Lung (tissue), 12 donors: Measurements from ENCODE around the gene KCNJ11. TPM values are rescaled to one million over a fixed set of nuclear protein-coding genes. Genes with fewer than 3 reads are reported as not detected.

Experiments
- ATAC-seq: fragments of 200-7000 bp; cut with Tn5 transposase; one replicate; pipeline ENCODE4 v1.9.1; 2020; ENCODE audit warnings: moderate number of reproducible peaks; ENCODE audit not compliant: insufficient read depth, low FRiP score
- DNase-seq, 3 donors: peaks; one replicate each; pipeline ENCODE4 v3.0.0-alpha.2; 2013 to 2017
- H3K27ac ChIP-seq, 2 donors: one replicate each; pipeline ENCODE4 v1.5.1; 2013; ENCODE audit warnings: mild to moderate bottlenecking in 2 of 2, moderate library complexity in 2 of 2, control low read depth in 1 of 2, inconsistent platforms in 1 of 2, low read depth in 1 of 2, low read length in 1 of 2
- H3K27me3 ChIP-seq, 3 donors: one replicate each; pipeline ENCODE4 v1.5.1; 2013; ENCODE audit warnings: low read length in 2 of 3; ENCODE audit not compliant: control insufficient read depth in 3 of 3, insufficient read depth in 3 of 3
- H3K36me3 ChIP-seq, 4 donors: one replicate each; pipeline ENCODE4 v1.5.1; 2013; ENCODE audit warnings: low read length in 4 of 4, mild to moderate bottlenecking in 1 of 4, moderate library complexity in 1 of 4; ENCODE audit not compliant: control insufficient read depth in 4 of 4, insufficient read depth in 4 of 4
- H3K4me1 ChIP-seq, 5 donors: one replicate each; pipeline ENCODE4 v1.5.1; 2013; ENCODE audit warnings: low read length in 5 of 5, mild to moderate bottlenecking in 2 of 5, moderate library complexity in 1 of 5; ENCODE audit not compliant: control insufficient read depth in 5 of 5, insufficient read depth in 5 of 5
- H3K4me3 ChIP-seq: one replicate; pipeline ENCODE4 v1.5.1; 2013; ENCODE audit warnings: mild to moderate bottlenecking, control low read depth, moderate library complexity
- H3K9ac ChIP-seq, 2 donors: one replicate each; pipeline ENCODE4 v1.5.1; 2013; ENCODE audit warnings: low read length in 2 of 2, control low read depth in 1 of 2; ENCODE audit not compliant: insufficient read depth in 1 of 2
- H3K9me3 ChIP-seq, 4 donors: one replicate each; pipeline ENCODE4 v1.5.1; 2013; ENCODE audit warnings: low read length in 3 of 4, mild to moderate bottlenecking in 1 of 4, moderate library complexity in 1 of 4; ENCODE audit not compliant: control insufficient read depth in 4 of 4, insufficient read depth in 3 of 4
- CTCF ChIP-seq: IDR thresholded peaks from 2 replicates; pipeline ENCODE4 v1.5.1; 2012; ENCODE audit warnings: mild to moderate bottlenecking; ENCODE audit errors: control extremely low read depth, extremely low read depth
- WGBS, 2 donors: extraction: QIAGEN DNeasy Blood & Tissue Kit; methylation state at CpG; one replicate each; pipeline ENCODE4 v1.1.7; 2013; 5-methylcytosine and 5-hydroxymethylcytosine counted together
- polyA plus RNA-seq, 2 donors: library from polyadenylated mRNA; stranded (reverse); fragments of 200-250 nt; gene quantifications; one replicate each; pipeline ENCODE4 v1.2.1, GENCODE V29; 2013
- total RNA-seq, 2 donors: library from RNA; depleted of rRNA in 1 of 2; stranded (reverse); fragments of >200 nt in 1 of 2; gene quantifications; one replicate each; pipeline ENCODE4 v1.2.1, GENCODE V29; 2014 to 2021
- donor health status: control.
- donor health status: control.
- donor health status: Bipolar disorder and iron deficiency.
- donor health status: healthy.
- donor health status: DM: yes; HTN: yes; CAD: no.

KCNJ11 gene
- total and polyA plus RNA-seq, 4 donors: 2.3 to 4.5 (median 2.8) TPM

GRCh38 chr11:17387811-17388210, 648 bp downstream of the KCNJ11 start:
- ATAC-seq (no peak), DNase-seq (no peak)
- no peaks in the 10 kb centered on the region for H3K36me3 ChIP-seq
- no peak for TF ChIP-seq CTCF
- H3K27me3 ChIP-seq: peaks cover 0 to 6% (median 4%) of the 10 kb centered on the region in 3 donors
- H3K4me1 ChIP-seq: peaks cover 0 to 12% (median 0%) of the 10 kb centered on the region in 5 donors
- H3K9ac ChIP-seq: no peak overlapping the region
- H3K4me3 ChIP-seq: no peak overlapping the region
- H3K27ac ChIP-seq: no peak overlapping the region
- WGBS, 2 donors: 81 to 87% methylated on average over 20 of the region's 20 CpGs
- H3K9me3 ChIP-seq: no peaks in the 10 kb centered on the region

GRCh38 chr11:17387254-17387653, 1.2 kb downstream of the KCNJ11 start:
- ATAC-seq (no peak), DNase-seq (no peak)
- no peak overlapping the region for H3K27ac ChIP-seq
- WGBS, 2 donors: 98 to 99% methylated on average over 20 of the region's 20 CpGs
- H3K4me3 ChIP-seq: no peak overlapping the region
- H3K9me3 ChIP-seq: no peaks in the 10 kb centered on the region
- H3K36me3 ChIP-seq: no peaks in the 10 kb centered on the region
- peaks cover 0 to 6% (median 4%) of the 10 kb centered on the region in 3 donors for H3K27me3 ChIP-seq
- TF ChIP-seq CTCF: no peak
- peaks cover 0 to 12% (median 0%) of the 10 kb centered on the region in 5 donors for H3K4me1 ChIP-seq
- no peak overlapping the region for H3K9ac ChIP-seq

DNA sequence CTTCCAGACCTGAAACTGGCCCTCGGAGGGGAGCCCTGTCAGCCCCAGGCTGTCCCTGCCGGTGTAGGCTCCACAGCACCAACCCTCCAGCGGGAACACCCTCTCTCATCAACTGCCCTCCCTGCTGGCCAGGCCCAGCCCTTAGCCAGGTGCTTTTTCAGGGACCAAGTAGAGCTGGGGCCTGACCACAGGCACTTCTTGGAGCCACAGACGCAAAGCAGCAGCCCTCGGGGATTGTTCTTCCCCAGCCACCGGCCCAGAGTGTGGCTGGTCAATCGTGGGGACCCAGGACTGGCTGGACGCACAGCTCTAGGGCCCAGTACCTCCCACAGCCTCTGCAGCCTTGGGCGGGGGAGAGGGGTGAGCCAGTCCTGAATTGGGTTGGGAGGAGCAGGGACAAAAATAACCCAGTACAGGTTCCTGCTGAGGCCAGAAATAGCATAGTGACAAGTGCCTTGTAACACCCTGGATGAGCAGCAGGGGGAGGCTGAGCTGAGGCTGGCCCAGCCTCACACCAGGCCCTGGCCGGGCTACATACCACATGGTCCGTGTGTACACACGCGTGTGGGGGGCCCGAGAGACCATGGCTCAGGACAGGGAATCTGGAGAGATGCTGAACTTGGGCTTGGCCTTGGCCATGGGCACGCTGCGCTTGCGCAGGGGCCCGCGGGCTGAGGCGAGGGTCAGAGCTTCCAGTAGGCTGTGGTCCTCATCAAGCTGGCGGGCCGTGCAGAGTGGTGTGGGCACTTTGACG, 2.0 kb downstream of the KCNJ11 start:
- no peak overlapping the region for H3K4me3 ChIP-seq
- H3K36me3 ChIP-seq: no peaks in the 10 kb centered on the region
- WGBS, 2 donors: 68 to 74% methylated on average over 23 of the region's 23 CpGs
- ATAC-seq (peak; percentile 49), DNase-seq (peak in 2 of 3 donors; percentile 11 to 51)
- peaks cover 0 to 6% (median 4%) of the 10 kb centered on the region in 3 donors for H3K27me3 ChIP-seq
- H3K9me3 ChIP-seq: no peaks in the 10 kb centered on the region
- peak overlapping the region in 1 of 2 donors; percentile 87 for H3K27ac ChIP-seq
- no peak overlapping the region for H3K9ac ChIP-seq
- peaks cover 0 to 12% (median 0%) of the 10 kb centered on the region in 5 donors for H3K4me1 ChIP-seq
- no peak for TF ChIP-seq CTCF
